Endodermal cell (in vitro differentiated cells): ENCODE data around the gene STPG1. TPM values are rescaled to one million over a fixed set of nuclear protein-coding genes. Genes with fewer than 3 reads are reported as not detected.

Source experiments
- DNase-seq: peaks from one replicate; pipeline ENCODE4 v3.0.0-alpha.2; 2017
- H3K27ac ChIP-seq: 2 replicates; pipeline ENCODE4 v1.5.1; 2013; ENCODE audit warnings: mild to moderate bottlenecking, low read depth, low read length, moderate library complexity
- H3K27me3 ChIP-seq: 2 replicates; pipeline ENCODE4 v1.6.1; 2013; ENCODE audit warnings: mild to moderate bottlenecking, low read length, moderate library complexity; ENCODE audit not compliant: insufficient read depth, control insufficient read depth, poor library complexity, severe bottlenecking
- H3K36me3 ChIP-seq: 2 replicates; pipeline ENCODE4 v1.7.0; 2013; ENCODE audit warnings: mild to moderate bottlenecking, low read length, moderate library complexity; ENCODE audit not compliant: control insufficient read depth, insufficient read depth
- H3K4me1 ChIP-seq: one replicate; pipeline ENCODE4 v1.7.0; 2013; ENCODE audit warnings: low read length; ENCODE audit not compliant: control insufficient read depth, insufficient read depth
- H3K4me3 ChIP-seq: 2 replicates; pipeline ENCODE4 v1.5.1; 2013; ENCODE audit warnings: mild to moderate bottlenecking, low read length, moderate library complexity
- H3K9ac ChIP-seq: 2 replicates; pipeline ENCODE4 v1.6.1; 2013; ENCODE audit warnings: mild to moderate bottlenecking, low read length, moderate library complexity; ENCODE audit not compliant: poor library complexity, severe bottlenecking; ENCODE audit errors: extremely low read depth
- H3K9me3 ChIP-seq: 2 replicates; pipeline ENCODE4 v1.6.1; 2013; ENCODE audit warnings: mild to moderate bottlenecking, low read length, moderate library complexity; ENCODE audit not compliant: control insufficient read depth
- H3K27ac Mint-ChIP-seq: 2 replicates; pipeline ENCODE4 v1.8.0; 2020; ENCODE audit warnings: mixed read lengths
- H3K27me3 Mint-ChIP-seq: 2 replicates; pipeline ENCODE4 v1.8.0; 2021; ENCODE audit warnings: mild to moderate bottlenecking, mixed read lengths; ENCODE audit not compliant: insufficient read depth
- H3K36me3 Mint-ChIP-seq: 2 replicates; pipeline ENCODE4 v1.8.0; 2020; ENCODE audit warnings: low read depth, mixed read lengths
- H3K4me1 Mint-ChIP-seq: 2 replicates; pipeline ENCODE4 v1.8.0; 2020; ENCODE audit warnings: mixed read lengths
- H3K4me3 Mint-ChIP-seq: 2 replicates; pipeline ENCODE4 v1.8.0; 2020; ENCODE audit warnings: mild to moderate bottlenecking, moderate library complexity, mixed read lengths
- H3K9me3 Mint-ChIP-seq: 2 replicates; pipeline ENCODE4 v1.8.0; 2020; ENCODE audit warnings: mild to moderate bottlenecking, mixed read lengths
- CTCF ChIP-seq: fragments of 200-600 bp; sonication (generic); conservative IDR thresholded peaks from 2 replicates; pipeline ENCODE4 v1.5.0; 2021; ENCODE audit warnings: antibody characterized with exemption, mild to moderate bottlenecking
- WGBS, 2 experiments: methylation state at CpG; one replicate each; pipeline versions ENCODE4 v1.1.5 to v1.1.7; 2013; ENCODE audit warnings: missing lambda C conversion rate in 2 of 2, mixed read lengths in 1 of 2; ENCODE audit not compliant: insufficient coverage in 1 of 2, insufficient read length in 1 of 2; 5-methylcytosine and 5-hydroxymethylcytosine counted together
- total RNA-seq, 2 donors: library from RNA; stranded (reverse); fragmentation: NEBNext Ultra II Directional in 1 of 2; extraction: Animal tissue kit (Norgen Biotek cat#: 25700) in 1 of 2; gene quantifications; 2 replicates in 1 of 2; 3 replicates in 1 of 2; pipeline ENCODE4 v1.2.1, GENCODE V29; 2021

Gene STPG1
- total RNA-seq, 2 donors from 2014 or later: 16.6 to 16.9 TPM

- Histone ChIP-seq H3K9ac (no peak overlapping the region), H3K9me3 (no peaks in the 10 kb centered on the region), H3K4me3 (no peak overlapping the region), H3K36me3 (no peaks in the 10 kb centered on the region), H3K4me1 (peaks cover 5% of the 10 kb centered on the region), H3K27ac (no peak overlapping the region), H3K27me3 (no peaks in the 10 kb centered on the region)
- TF ChIP-seq CTCF: peak; percentile 68
- Mint-ChIP-seq H3K9me3 (no peaks in the 10 kb centered on the region), H3K27ac (no peak overlapping the region), H3K36me3 (no peaks in the 10 kb centered on the region), H3K4me1 (peaks cover 12% of the 10 kb centered on the region), H3K4me3 (no peak overlapping the region), H3K27me3 (peaks cover under 1% of the 10 kb centered on the region)
- no peak for DNase-seq
- WGBS, 2 experiments: 77 to 100% methylated on average over 1 to 2 of the region's 2 CpGs
Measured at GRCh38 chr1:24421502-24421901, 7.9 kb upstream of the STPG1 start.

- H3K9ac ChIP-seq: no peak overlapping the region
- no peaks in the 10 kb centered on the region for H3K9me3 Mint-ChIP-seq
- no peaks in the 10 kb centered on the region for H3K36me3 Mint-ChIP-seq
- H3K4me1 Mint-ChIP-seq: peaks cover 16% of the 10 kb centered on the region
- no peak for DNase-seq
- H3K27me3 ChIP-seq: no peaks in the 10 kb centered on the region
- peaks cover 3% of the 10 kb centered on the region for H3K27me3 Mint-ChIP-seq
- WGBS, 2 experiments: 92 to 94% methylated on average over 3 of the region's 4 CpGs
- no peak for TF ChIP-seq CTCF
- peaks cover under 1% of the 10 kb centered on the region for H3K4me1 ChIP-seq
- H3K27ac ChIP-seq: no peak overlapping the region
- no peak overlapping the region for H3K27ac Mint-ChIP-seq
- H3K9me3 ChIP-seq: no peaks in the 10 kb centered on the region
- H3K36me3 ChIP-seq: no peaks in the 10 kb centered on the region
- H3K4me3 Mint-ChIP-seq: no peak overlapping the region
- no peak overlapping the region for H3K4me3 ChIP-seq
Measured at GRCh38 chr1:24420547-24420946, 7.0 kb upstream of the STPG1 start.

GRCh38 chr1:24418898-24419628, 5.5 kb upstream of the STPG1 start:
- Mint-ChIP-seq H3K36me3 (no peaks in the 10 kb centered on the region), H3K4me3 (no peak overlapping the region), H3K4me1 (peaks cover 12% of the 10 kb centered on the region), H3K27ac (no peak overlapping the region), H3K9me3 (no peaks in the 10 kb centered on the region), H3K27me3 (peaks cover 3% of the 10 kb centered on the region)
- Histone ChIP-seq H3K9ac (no peak overlapping the region), H3K9me3 (no peaks in the 10 kb centered on the region), H3K36me3 (no peaks in the 10 kb centered on the region), H3K27ac (no peak overlapping the region), H3K4me1 (no peaks in the 10 kb centered on the region), H3K27me3 (no peaks in the 10 kb centered on the region), H3K4me3 (no peak overlapping the region)
- TF ChIP-seq CTCF: no peak
- DNase-seq: no peak
- 90 to 96% methylated on average over 13 to 14 of the region's 14 CpGs for WGBS, 2 experiments
